HEK293 (cell line): ENCODE results near the gene ZBTB4.

Source experiments
- KLF1 ChIP-seq: fragments of 450-650 bp; formaldehyde crosslinking; IDR thresholded peaks from 2 replicates; pipeline ENCODE4 v1.5.1; 2016; ENCODE audit warnings: missing biosample characterization, missing genetic modification characterization
- KLF16 ChIP-seq: fragments of 450-650 bp; formaldehyde crosslinking; IDR thresholded peaks from 2 replicates; pipeline ENCODE4 v1.5.1; 2017; ENCODE audit warnings: missing biosample characterization, missing genetic modification characterization
- MEIS1 ChIP-seq: sonication (generic); formaldehyde crosslinking; IDR thresholded peaks from 2 replicates; pipeline ENCODE4 v1.8.1; 2022; ENCODE audit warnings: missing genetic modification reagents, mild to moderate bottlenecking, borderline replicate concordance
- PRDM2 ChIP-seq: fragments of 450-650 bp; formaldehyde crosslinking; IDR thresholded peaks from 2 replicates; pipeline ENCODE4 v1.5.1; 2016; ENCODE audit warnings: missing biosample characterization, missing genetic modification characterization, borderline replicate concordance
- ZBTB1 ChIP-seq: fragments of 450-650 bp; formaldehyde crosslinking; IDR thresholded peaks from 2 replicates; pipeline ENCODE4 v1.5.1; 2016; ENCODE audit warnings: missing biosample characterization, missing genetic modification characterization
- ZFP69B ChIP-seq: fragments of 450-650 bp; formaldehyde crosslinking; IDR thresholded peaks from 2 replicates; pipeline ENCODE4 v1.5.1; 2016; ENCODE audit warnings: missing biosample characterization, missing genetic modification characterization
- ZNF169 ChIP-seq: fragments of 450-650 bp; formaldehyde crosslinking; IDR thresholded peaks from 2 replicates; pipeline ENCODE4 v1.5.1; 2016; ENCODE audit warnings: missing biosample characterization, missing genetic modification characterization
- ZNF26 ChIP-seq: fragments of 450-650 bp; formaldehyde crosslinking; IDR thresholded peaks from 2 replicates; pipeline ENCODE4 v1.5.1; 2016; ENCODE audit warnings: missing biosample characterization, missing genetic modification characterization
- ZNF280D ChIP-seq: fragments of 450-650 bp; formaldehyde crosslinking; IDR thresholded peaks from 2 replicates; pipeline ENCODE4 v1.5.1; 2016; ENCODE audit warnings: missing biosample characterization, missing genetic modification characterization
- ZNF341 ChIP-seq: fragments of 450-650 bp; formaldehyde crosslinking; IDR thresholded peaks from 2 replicates; pipeline ENCODE4; 2016; ENCODE audit warnings: low read depth, missing biosample characterization, missing genetic modification characterization
- ZNF37A ChIP-seq: fragments of 450-650 bp; IDR thresholded peaks from 2 replicates; pipeline ENCODE4 v1.5.1; 2018; ENCODE audit warnings: missing biosample characterization, missing genetic modification characterization
- ZNF391 ChIP-seq: fragments of 450-650 bp; formaldehyde crosslinking; IDR thresholded peaks from 2 replicates; pipeline ENCODE4 v1.5.1; 2016; ENCODE audit warnings: low read depth, missing biosample characterization, missing genetic modification characterization, borderline replicate concordance
- ZNF394 ChIP-seq: fragments of 450-650 bp; formaldehyde crosslinking; IDR thresholded peaks from 2 replicates; pipeline ENCODE4 v1.5.1; 2016; ENCODE audit warnings: missing biosample characterization, missing genetic modification characterization, mild to moderate bottlenecking, moderate library complexity, borderline replicate concordance
- ZNF423 ChIP-seq: fragments of 450-650 bp; formaldehyde crosslinking; IDR thresholded peaks from 2 replicates; pipeline ENCODE4 v1.5.1; 2016; ENCODE audit warnings: missing biosample characterization, missing genetic modification characterization
- ZNF529 ChIP-seq: fragments of 450-650 bp; formaldehyde crosslinking; IDR thresholded peaks from 2 replicates; pipeline ENCODE4 v1.5.1; 2017; ENCODE audit warnings: missing genetic modification characterization, missing biosample characterization; ENCODE audit not compliant: insufficient replicate concordance
- ZNF558 ChIP-seq: fragments of 450-650 bp; formaldehyde crosslinking; IDR thresholded peaks from 2 replicates; pipeline ENCODE4 v1.5.1; 2016; ENCODE audit warnings: missing biosample characterization, missing genetic modification characterization
- ZNF639 ChIP-seq: fragments of 450-650 bp; formaldehyde crosslinking; IDR thresholded peaks from 2 replicates; pipeline ENCODE4 v1.5.1; 2016; ENCODE audit warnings: missing biosample characterization, missing genetic modification characterization
- ZNF670 ChIP-seq: fragments of 450-650 bp; formaldehyde crosslinking; IDR thresholded peaks from 2 replicates; pipeline ENCODE4 v1.5.1; 2016; ENCODE audit warnings: missing biosample characterization, missing genetic modification characterization, low read depth
- ZNF776 ChIP-seq: fragments of 450-650 bp; formaldehyde crosslinking; IDR thresholded peaks from 2 replicates; pipeline ENCODE4 v1.5.0; 2017; ENCODE audit warnings: missing biosample characterization, missing genetic modification characterization, borderline replicate concordance
- ZNF777 ChIP-seq: fragments of 450-650 bp; formaldehyde crosslinking; IDR thresholded peaks from 2 replicates; pipeline ENCODE4 v1.5.1; 2017; ENCODE audit warnings: missing biosample characterization, missing genetic modification characterization, borderline replicate concordance
- ZSCAN23 ChIP-seq: fragments of 450-650 bp; formaldehyde crosslinking; IDR thresholded peaks from 2 replicates; pipeline ENCODE4 v1.5.1; 2016; ENCODE audit warnings: missing biosample characterization, missing genetic modification characterization
- TF ChIP-seq, protein P1 (sequence below): fragments of 450-650 bp; formaldehyde crosslinking; IDR thresholded peaks from 2 replicates; pipeline ENCODE4 v1.5.1; 2016; ENCODE audit warnings: missing biosample characterization, missing genetic modification characterization
- TF ChIP-seq, protein P2 (sequence below): fragments of 450-650 bp; formaldehyde crosslinking; IDR thresholded peaks from 2 replicates; pipeline ENCODE4 v1.5.1; 2016; ENCODE audit warnings: missing biosample characterization, missing genetic modification characterization

ZBTB4 gene

GRCh38 chr17:7440113-7440833 lies 39.2 kb downstream of the ZBTB4 start (continued):
- no peak for TF ChIP-seq ZNF280D (tag by site-specific recombination)
- no peak for TF ChIP-seq ZBTB1 (tag by site-specific recombination)
- TF ChIP-seq ZNF394 (tag by site-specific recombination) = peak; percentile 53; the same call in 1 of the 2 replicates
- TF ChIP-seq KLF1 (tag by site-specific recombination) = peak; percentile 26; the same call in 1 of the 2 replicates
- TF ChIP-seq ZNF558 (tag by site-specific recombination) = 0 out of 2 replicates have a peak, but pooled peaks have one; percentile 47
- TF ChIP-seq ZNF670 (tag by site-specific recombination) = no peak
- TF ChIP-seq ZNF639 (tag by site-specific recombination) = peak; percentile 73
- TF ChIP-seq, protein P1, sequence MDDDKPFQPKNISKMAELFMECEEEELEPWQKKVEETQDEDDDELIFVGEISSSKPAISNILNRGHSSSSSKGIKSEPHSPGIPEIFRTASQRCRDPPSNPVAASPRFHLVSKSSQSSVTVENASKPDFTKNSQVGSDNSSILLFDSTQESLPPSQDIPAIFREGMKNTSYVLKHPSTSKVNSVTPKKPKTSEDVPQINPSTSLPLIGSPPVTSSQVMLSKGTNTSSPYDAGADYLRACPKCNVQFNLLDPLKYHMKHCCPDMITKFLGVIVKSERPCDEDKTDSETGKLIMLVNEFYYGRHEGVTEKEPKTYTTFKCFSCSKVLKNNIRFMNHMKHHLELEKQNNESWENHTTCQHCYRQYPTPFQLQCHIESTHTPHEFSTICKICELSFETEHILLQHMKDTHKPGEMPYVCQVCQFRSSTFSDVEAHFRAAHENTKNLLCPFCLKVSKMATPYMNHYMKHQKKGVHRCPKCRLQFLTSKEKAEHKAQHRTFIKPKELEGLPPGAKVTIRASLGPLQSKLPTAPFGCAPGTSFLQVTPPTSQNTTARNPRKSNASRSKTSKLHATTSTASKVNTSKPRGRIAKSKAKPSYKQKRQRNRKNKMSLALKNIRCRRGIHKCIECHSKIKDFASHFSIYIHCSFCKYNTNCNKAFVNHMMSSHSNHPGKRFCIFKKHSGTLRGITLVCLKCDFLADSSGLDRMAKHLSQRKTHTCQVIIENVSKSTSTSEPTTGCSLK (tag by site-specific recombination) = no peak
- no peak for TF ChIP-seq ZNF341 (tag by site-specific recombination)
- TF ChIP-seq ZNF776 (tag by site-specific recombination) = no peak
- TF ChIP-seq ZNF37A (tag by site-specific recombination) = no peak
- TF ChIP-seq ZNF777 (tag by site-specific recombination) = peak; percentile 75; the same call in 1 of the 2 replicates
- 0 out of 2 replicates have a peak, but pooled peaks have one; percentile 38 for TF ChIP-seq ZSCAN23 (tag by site-specific recombination)
- TF ChIP-seq ZNF529 = no peak
- 0 out of 2 replicates have a peak, but pooled peaks have one; percentile 75 for TF ChIP-seq KLF16 (tag by site-specific recombination)
- TF ChIP-seq ZNF423 = peak; percentile 94
- 0 out of 2 replicates have a peak, but pooled peaks have one; percentile 71 for TF ChIP-seq PRDM2 (tag by site-specific recombination)
- TF ChIP-seq ZNF169 (tag by site-specific recombination) = no peak
- no peak for TF ChIP-seq MEIS1 (CRISPR knock-in tag)
- TF ChIP-seq, protein P2, sequence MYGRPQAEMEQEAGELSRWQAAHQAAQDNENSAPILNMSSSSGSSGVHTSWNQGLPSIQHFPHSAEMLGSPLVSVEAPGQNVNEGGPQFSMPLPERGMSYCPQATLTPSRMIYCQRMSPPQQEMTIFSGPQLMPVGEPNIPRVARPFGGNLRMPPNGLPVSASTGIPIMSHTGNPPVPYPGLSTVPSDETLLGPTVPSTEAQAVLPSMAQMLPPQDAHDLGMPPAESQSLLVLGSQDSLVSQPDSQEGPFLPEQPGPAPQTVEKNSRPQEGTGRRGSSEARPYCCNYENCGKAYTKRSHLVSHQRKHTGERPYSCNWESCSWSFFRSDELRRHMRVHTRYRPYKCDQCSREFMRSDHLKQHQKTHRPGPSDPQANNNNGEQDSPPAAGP = peak; percentile 75; the same call in 1 of the 2 replicates
- no peak; the same call in 1 of the 2 replicates for TF ChIP-seq ZFP69B (tag by site-specific recombination)
- peak; percentile 42; the same call in 1 of the 2 replicates for TF ChIP-seq ZNF391 (tag by site-specific recombination)
- TF ChIP-seq ZNF26 (tag by site-specific recombination) = no peak
